HL-60 (cell line): ENCODE data around the gene KRABD2.

ENCODE experiments used
- TF ChIP-seq, protein P1 (sequence below): IDR thresholded peaks from one replicate; pipeline ENCODE4 v1.5.1; 2011; ENCODE audit warnings: low read length, control low read depth, inconsistent platforms; ENCODE audit not compliant: insufficient read depth
- TF ChIP-seq, protein P2 (sequence below): IDR thresholded peaks from 2 replicates; pipeline ENCODE4 v1.6.1; 2012; ENCODE audit warnings: low read depth; ENCODE audit not compliant: insufficient replicate concordance

DNA sequence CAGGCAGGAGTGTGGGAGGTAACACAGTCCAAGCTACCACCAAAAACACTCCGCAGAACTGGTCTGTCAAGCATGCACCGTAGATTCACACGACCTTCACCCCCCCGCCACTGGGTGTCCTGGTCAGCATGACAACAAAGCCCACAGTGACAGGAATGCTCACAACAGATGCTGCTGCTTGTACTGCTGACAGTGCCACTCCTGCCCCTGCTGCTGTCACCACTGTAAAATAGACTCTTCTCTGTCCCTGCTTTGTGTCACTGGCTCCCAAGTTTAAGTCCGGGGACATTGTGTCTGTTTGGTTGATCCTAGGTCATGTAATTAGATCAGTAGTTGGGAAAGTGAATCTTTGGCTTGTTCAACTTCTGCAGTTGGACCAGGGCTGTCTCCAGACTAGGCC lies 43.8 kb downstream of the KRABD2 start:
- TF ChIP-seq, protein P1, sequence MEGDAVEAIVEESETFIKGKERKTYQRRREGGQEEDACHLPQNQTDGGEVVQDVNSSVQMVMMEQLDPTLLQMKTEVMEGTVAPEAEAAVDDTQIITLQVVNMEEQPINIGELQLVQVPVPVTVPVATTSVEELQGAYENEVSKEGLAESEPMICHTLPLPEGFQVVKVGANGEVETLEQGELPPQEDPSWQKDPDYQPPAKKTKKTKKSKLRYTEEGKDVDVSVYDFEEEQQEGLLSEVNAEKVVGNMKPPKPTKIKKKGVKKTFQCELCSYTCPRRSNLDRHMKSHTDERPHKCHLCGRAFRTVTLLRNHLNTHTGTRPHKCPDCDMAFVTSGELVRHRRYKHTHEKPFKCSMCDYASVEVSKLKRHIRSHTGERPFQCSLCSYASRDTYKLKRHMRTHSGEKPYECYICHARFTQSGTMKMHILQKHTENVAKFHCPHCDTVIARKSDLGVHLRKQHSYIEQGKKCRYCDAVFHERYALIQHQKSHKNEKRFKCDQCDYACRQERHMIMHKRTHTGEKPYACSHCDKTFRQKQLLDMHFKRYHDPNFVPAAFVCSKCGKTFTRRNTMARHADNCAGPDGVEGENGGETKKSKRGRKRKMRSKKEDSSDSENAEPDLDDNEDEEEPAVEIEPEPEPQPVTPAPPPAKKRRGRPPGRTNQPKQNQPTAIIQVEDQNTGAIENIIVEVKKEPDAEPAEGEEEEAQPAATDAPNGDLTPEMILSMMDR = no peak
- TF ChIP-seq, protein P2, sequence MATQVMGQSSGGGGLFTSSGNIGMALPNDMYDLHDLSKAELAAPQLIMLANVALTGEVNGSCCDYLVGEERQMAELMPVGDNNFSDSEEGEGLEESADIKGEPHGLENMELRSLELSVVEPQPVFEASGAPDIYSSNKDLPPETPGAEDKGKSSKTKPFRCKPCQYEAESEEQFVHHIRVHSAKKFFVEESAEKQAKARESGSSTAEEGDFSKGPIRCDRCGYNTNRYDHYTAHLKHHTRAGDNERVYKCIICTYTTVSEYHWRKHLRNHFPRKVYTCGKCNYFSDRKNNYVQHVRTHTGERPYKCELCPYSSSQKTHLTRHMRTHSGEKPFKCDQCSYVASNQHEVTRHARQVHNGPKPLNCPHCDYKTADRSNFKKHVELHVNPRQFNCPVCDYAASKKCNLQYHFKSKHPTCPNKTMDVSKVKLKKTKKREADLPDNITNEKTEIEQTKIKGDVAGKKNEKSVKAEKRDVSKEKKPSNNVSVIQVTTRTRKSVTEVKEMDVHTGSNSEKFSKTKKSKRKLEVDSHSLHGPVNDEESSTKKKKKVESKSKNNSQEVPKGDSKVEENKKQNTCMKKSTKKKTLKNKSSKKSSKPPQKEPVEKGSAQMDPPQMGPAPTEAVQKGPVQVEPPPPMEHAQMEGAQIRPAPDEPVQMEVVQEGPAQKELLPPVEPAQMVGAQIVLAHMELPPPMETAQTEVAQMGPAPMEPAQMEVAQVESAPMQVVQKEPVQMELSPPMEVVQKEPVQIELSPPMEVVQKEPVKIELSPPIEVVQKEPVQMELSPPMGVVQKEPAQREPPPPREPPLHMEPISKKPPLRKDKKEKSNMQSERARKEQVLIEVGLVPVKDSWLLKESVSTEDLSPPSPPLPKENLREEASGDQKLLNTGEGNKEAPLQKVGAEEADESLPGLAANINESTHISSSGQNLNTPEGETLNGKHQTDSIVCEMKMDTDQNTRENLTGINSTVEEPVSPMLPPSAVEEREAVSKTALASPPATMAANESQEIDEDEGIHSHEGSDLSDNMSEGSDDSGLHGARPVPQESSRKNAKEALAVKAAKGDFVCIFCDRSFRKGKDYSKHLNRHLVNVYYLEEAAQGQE = no peak
